ENCODE data around the gene KCNT1. TPM values are rescaled to one million over a fixed set of nuclear protein-coding genes. Genes with fewer than 3 reads are reported as not detected.

The KCNT1 gene
- total RNA-seq, 1 experiment from 2014 or later: 0.68 TPM

DNA sequence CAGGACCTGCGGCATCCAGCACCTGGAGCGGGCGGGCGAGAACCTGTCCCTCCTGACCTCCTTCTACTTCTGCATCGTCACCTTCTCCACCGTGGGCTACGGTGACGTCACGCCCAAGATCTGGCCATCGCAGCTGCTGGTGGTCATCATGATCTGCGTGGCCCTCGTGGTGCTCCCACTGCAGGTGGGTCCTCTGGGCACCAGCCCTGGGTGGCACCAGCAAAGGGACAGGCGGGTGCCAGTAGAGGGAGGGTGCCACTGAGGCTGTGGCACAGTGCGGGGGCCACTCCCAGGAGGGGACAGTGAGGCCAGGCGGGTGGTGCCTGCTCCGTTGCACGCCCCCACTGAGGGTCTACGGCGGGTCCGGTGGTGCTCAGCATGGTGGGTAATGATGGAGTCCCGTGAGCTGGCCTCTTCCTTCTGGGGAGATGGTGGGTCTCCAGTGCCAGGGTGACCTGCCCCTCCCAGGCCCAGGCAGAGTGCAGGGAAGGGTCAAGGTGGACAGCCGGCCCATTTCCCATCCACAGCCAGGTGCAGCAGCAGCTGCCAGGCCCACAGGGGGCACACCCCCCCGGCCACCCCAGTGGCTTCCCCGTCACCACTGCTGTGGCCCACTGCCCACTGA, 57.8 kb downstream of the KCNT1 start:
- H3K4me3 Mint-ChIP-seq: no peak overlapping the region
- Histone ChIP-seq H3K4me2 (ENCODE audit: insufficient read depth, insufficient read length, low read length) (no peak overlapping the region), H3K14ac (ENCODE audit: insufficient read depth, low read length) (no peak overlapping the region), H3K79me1 (ENCODE audit: insufficient read depth, low read depth, low read length, poor library complexity, severe bottlenecking) (no peaks in the 10 kb centered on the region), H4K8ac (replicated peaks; ENCODE audit: insufficient read length, low read depth, low read length) (no peak overlapping the region), H4K91ac (ENCODE audit: insufficient read length, low read depth, low read length) (no peak overlapping the region), H2BK20ac (ENCODE audit: low read depth, low read length, poor library complexity, severe bottlenecking) (no peak overlapping the region), H3K23ac (ENCODE audit: insufficient read length, low read depth, low read length) (no peak overlapping the region), H3K79me2 (ENCODE audit: insufficient read depth, low read length) (no peaks in the 10 kb centered on the region), H3K27ac (ENCODE audit: insufficient read length, low read depth, low read length) (no peak overlapping the region), H2AFZ (ENCODE audit: low read length) (no peak overlapping the region), H2BK5ac (ENCODE audit: insufficient read length, low read length) (no peak overlapping the region), H4K20me1 (ENCODE audit: control insufficient read depth, insufficient read depth, insufficient read length) (no peaks in the 10 kb centered on the region), H3K18ac (ENCODE audit: insufficient read length, low read depth, low read length) (no peak overlapping the region), H3K56ac (ENCODE audit: insufficient read length, low read depth, low read length) (no peak overlapping the region), H3T11ph (ENCODE audit: low read length) (no peak overlapping the region), H3K4me1 (ENCODE audit: insufficient read depth, low read length) (no peaks in the 10 kb centered on the region), H2AK5ac (ENCODE audit: insufficient read length, low read length) (no peak overlapping the region), H3K23me2 (ENCODE audit: insufficient read length, low read depth, low read length, poor library complexity, severe bottlenecking) (no peaks in the 10 kb centered on the region), H3K4ac (ENCODE audit: low read depth, low read length) (no peak overlapping the region), H2BK12ac (ENCODE audit: insufficient read length, low read depth, low read length) (no peak overlapping the region), H4K5ac (ENCODE audit: insufficient read length, low read depth, low read length) (no peak overlapping the region), H3K9me3 (ENCODE audit: control insufficient read depth, low read depth, low read length) (no peaks in the 10 kb centered on the region), H2BK120ac (ENCODE audit: low read depth, low read length, poor library complexity, severe bottlenecking) (no peak overlapping the region), H3K27me3 (ENCODE audit: insufficient read depth, low read length) (no peaks in the 10 kb centered on the region), H2BK15ac (ENCODE audit: low read depth, low read length) (no peak overlapping the region), H3K9ac (ENCODE audit: extremely low read depth, insufficient read length, low read length) (no peak overlapping the region)
- no peaks in the 10 kb centered on the region for H3K27me3 Mint-ChIP-seq (ENCODE audit: low read depth)
- H3K27ac Mint-ChIP-seq: no peak overlapping the region
- no peaks in the 10 kb centered on the region for H3K36me3 Mint-ChIP-seq (ENCODE audit: insufficient read depth in 1 of 3, low read depth in 3 of 3)
- no peaks in the 10 kb centered on the region for H3K4me1 Mint-ChIP-seq
- TF ChIP-seq, protein P1, sequence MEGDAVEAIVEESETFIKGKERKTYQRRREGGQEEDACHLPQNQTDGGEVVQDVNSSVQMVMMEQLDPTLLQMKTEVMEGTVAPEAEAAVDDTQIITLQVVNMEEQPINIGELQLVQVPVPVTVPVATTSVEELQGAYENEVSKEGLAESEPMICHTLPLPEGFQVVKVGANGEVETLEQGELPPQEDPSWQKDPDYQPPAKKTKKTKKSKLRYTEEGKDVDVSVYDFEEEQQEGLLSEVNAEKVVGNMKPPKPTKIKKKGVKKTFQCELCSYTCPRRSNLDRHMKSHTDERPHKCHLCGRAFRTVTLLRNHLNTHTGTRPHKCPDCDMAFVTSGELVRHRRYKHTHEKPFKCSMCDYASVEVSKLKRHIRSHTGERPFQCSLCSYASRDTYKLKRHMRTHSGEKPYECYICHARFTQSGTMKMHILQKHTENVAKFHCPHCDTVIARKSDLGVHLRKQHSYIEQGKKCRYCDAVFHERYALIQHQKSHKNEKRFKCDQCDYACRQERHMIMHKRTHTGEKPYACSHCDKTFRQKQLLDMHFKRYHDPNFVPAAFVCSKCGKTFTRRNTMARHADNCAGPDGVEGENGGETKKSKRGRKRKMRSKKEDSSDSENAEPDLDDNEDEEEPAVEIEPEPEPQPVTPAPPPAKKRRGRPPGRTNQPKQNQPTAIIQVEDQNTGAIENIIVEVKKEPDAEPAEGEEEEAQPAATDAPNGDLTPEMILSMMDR (conservative IDR thresholded peaks at IDR 0.05): no peak
- WGBS (ENCODE audit: extremely low coverage, insufficient read length, low lambda C conversion rate): no CpG with 5 or more reads among the region's 24 CpGs
- peaks cover 0 to 1% of the 10 kb centered on the region in 2 experiments; a peak in 1 of 5 replicates for H3K9me3 Mint-ChIP-seq
- no peak for DNase-seq
